Ishikawa (cell line): Measurements from ENCODE around the gene SLC10A4.

ENCODE experiments used
- RAD21 ChIP-seq: IDR thresholded peaks from 2 replicates; pipeline ENCODE4 v1.6.1; 2012; ENCODE audit warnings: low read depth
- TAF1 ChIP-seq: IDR thresholded peaks from 2 replicates; pipeline ENCODE4 v1.6.1; 2012; ENCODE audit warnings: low read depth, mild to moderate bottlenecking
- TF ChIP-seq, protein P1 (sequence below): IDR thresholded peaks from 2 replicates; pipeline ENCODE4 v1.6.1; 2012

DNA sequence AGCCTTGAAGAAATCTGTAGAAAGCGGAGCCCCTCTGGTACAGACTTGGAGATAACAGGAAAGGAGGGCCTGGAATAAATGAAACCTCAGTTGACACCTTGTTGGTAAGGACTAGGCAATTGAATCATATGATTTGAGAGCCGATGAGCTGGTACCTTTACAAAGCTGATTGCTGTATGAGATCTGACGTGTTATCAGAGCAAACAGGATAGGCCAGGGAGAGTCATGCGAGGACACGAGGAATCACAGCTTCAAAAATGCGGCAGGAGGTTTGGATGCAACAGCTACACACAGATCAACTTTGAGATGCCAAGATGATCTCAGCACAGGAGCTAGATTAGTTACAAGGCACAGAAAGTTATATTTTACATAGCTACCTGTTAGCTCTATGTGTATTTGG is 7.4 kb upstream of the SLC10A4 start:
- TF ChIP-seq RAD21 (no peak), TAF1 (no peak)
- TF ChIP-seq, protein P1, sequence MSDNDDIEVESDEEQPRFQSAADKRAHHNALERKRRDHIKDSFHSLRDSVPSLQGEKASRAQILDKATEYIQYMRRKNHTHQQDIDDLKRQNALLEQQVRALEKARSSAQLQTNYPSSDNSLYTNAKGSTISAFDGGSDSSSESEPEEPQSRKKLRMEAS = no peak
